IMR-90 (cell line): ENCODE results near the gene BTN1A1. TPM values are rescaled to one million over a fixed set of nuclear protein-coding genes. Genes with fewer than 3 reads are reported as not detected.

Experiments
- ATAC-seq: fragments of 200-7000 bp; cut with Tn5 transposase; 2 replicates; pipeline ENCODE4 v1.9.1; 2020; ENCODE audit warnings: low read depth, mild to moderate bottlenecking, moderate library complexity
- BruUV-seq: library from RNA; stranded (reverse); fragments of 400-500 nt; replicated peaks from 2 replicates; lab custom pipeline; 2021; lab: Mats Ljungman, UMichigan
- CTCF ChIA-PET: fragments of 300-600 bp; formaldehyde crosslinking; extraction: SDS; loops from one replicate; lab custom pipeline; 2021; ENCODE audit warnings: antibody characterized with exemption; lab: Yijun Ruan, JAX
- POLR2A ChIA-PET: fragments of 300-600 bp; sonication (Branson Sonifier 250); formaldehyde crosslinking; loops from one replicate; lab custom pipeline; 2022; ENCODE audit warnings: antibody characterized with exemption; ENCODE audit not compliant: unreplicated experiment; lab: Charles Lee
- DNase-seq: peaks from one replicate; pipeline ENCODE4 v3.0.0; 2013
- H2AFZ ChIP-seq: replicated peaks from 2 replicates; pipeline ENCODE3; 2013; ENCODE audit warnings: low read length, mild to moderate bottlenecking; ENCODE audit not compliant: poor library complexity
- H2AK5ac ChIP-seq: 2 replicates; pipeline ENCODE4 v1.6.1; 2013; ENCODE audit warnings: low read depth, low read length, inconsistent platforms
- H2AK9ac ChIP-seq: replicated peaks from 2 replicates; pipeline ENCODE3; 2013; ENCODE audit warnings: mild to moderate bottlenecking, low read depth, low read length, moderate library complexity; ENCODE audit not compliant: poor library complexity
- H2BK120ac ChIP-seq: 2 replicates; pipeline ENCODE4 v1.6.1; 2013; ENCODE audit warnings: low read depth, low read length, inconsistent platforms
- H2BK15ac ChIP-seq: 3 replicates; pipeline ENCODE4 v1.6.1; 2013; ENCODE audit warnings: low read depth, low read length, inconsistent platforms
- H2BK20ac ChIP-seq: 2 replicates; pipeline ENCODE4 v1.6.1; 2013; ENCODE audit warnings: low read depth, mild to moderate bottlenecking, inconsistent platforms, low read length, moderate library complexity
- H2BK5ac ChIP-seq: 2 replicates; pipeline ENCODE4 v1.6.1; 2013; ENCODE audit warnings: mild to moderate bottlenecking, low read depth, low read length, inconsistent platforms; ENCODE audit not compliant: poor library complexity, severe bottlenecking
- H3K14ac ChIP-seq: replicated peaks from 2 replicates; pipeline ENCODE4 v1.6.1; 2013; ENCODE audit warnings: low read depth, low read length, inconsistent platforms
- H3K18ac ChIP-seq: 2 replicates; pipeline ENCODE4 v1.6.1; 2013; ENCODE audit warnings: low read depth, low read length, control low read depth
- H3K23ac ChIP-seq: 2 replicates; pipeline ENCODE4 v1.6.1; 2013; ENCODE audit warnings: low read depth, low read length, inconsistent platforms
- H3K27ac ChIP-seq: 2 replicates; pipeline ENCODE4 v1.5.1; 2013; ENCODE audit warnings: mild to moderate bottlenecking, control low read depth, low read length; ENCODE audit not compliant: insufficient read depth
- H3K27me3 ChIP-seq: 2 replicates; pipeline ENCODE4 v1.6.1; 2013; ENCODE audit warnings: low read length; ENCODE audit not compliant: control insufficient read depth, insufficient read depth
- H3K36me3 ChIP-seq: 2 replicates; pipeline ENCODE4 v1.6.1; 2013; ENCODE audit warnings: low read length, mixed read lengths; ENCODE audit not compliant: control insufficient read depth, insufficient read depth
- H3K4ac ChIP-seq: 2 replicates; pipeline ENCODE4 v1.6.1; 2013; ENCODE audit warnings: low read depth, low read length, inconsistent platforms
- H3K4me1 ChIP-seq: 2 replicates; pipeline ENCODE4 v1.6.1; 2013; ENCODE audit warnings: low read length, mixed read lengths; ENCODE audit not compliant: control insufficient read depth, insufficient read depth
- H3K4me2 ChIP-seq: 2 replicates; pipeline ENCODE4 v1.6.1; 2013; ENCODE audit warnings: low read depth, mild to moderate bottlenecking, control low read depth, low read length, moderate library complexity
- H3K4me3 ChIP-seq: 2 replicates; pipeline ENCODE4 v1.5.1; 2013; ENCODE audit warnings: low read depth, mild to moderate bottlenecking, control low read depth, low read length, moderate library complexity; ENCODE audit not compliant: insufficient read depth
- H3K56ac ChIP-seq: 2 replicates; pipeline ENCODE4 v1.6.1; 2013; ENCODE audit warnings: low read length, inconsistent platforms; ENCODE audit not compliant: insufficient read depth; ENCODE audit errors: extremely low read depth
- H3K79me1 ChIP-seq, 2 experiments: 2 replicates each; pipeline ENCODE4 v1.6.1; 2013; ENCODE audit warnings: low read length in 2 of 2, inconsistent platforms in 1 of 2, low read depth in 1 of 2
- H3K9ac ChIP-seq: 2 replicates; pipeline ENCODE4 v1.6.1; 2013; ENCODE audit warnings: low read depth, low read length, control low read depth
- H3K9me1 ChIP-seq: 2 replicates; pipeline ENCODE4 v1.6.1; 2013; ENCODE audit warnings: low read length, inconsistent platforms; ENCODE audit not compliant: insufficient read depth
- H3K9me3 ChIP-seq: 2 replicates; pipeline ENCODE4 v1.6.1; 2013; ENCODE audit warnings: low read length; ENCODE audit not compliant: control insufficient read depth, insufficient read depth
- H4K20me1 ChIP-seq: 2 replicates; pipeline ENCODE4 v1.6.1; 2013; ENCODE audit warnings: low read length, inconsistent platforms; ENCODE audit not compliant: insufficient read depth
- H4K5ac ChIP-seq: 2 replicates; pipeline ENCODE4 v1.6.1; 2013; ENCODE audit warnings: mild to moderate bottlenecking, low read depth, low read length, control low read depth
- H4K8ac ChIP-seq, 2 experiments: 2 replicates each; pipeline ENCODE4 v1.6.1; 2013; ENCODE audit warnings: low read depth in 2 of 2, low read length in 2 of 2, control low read depth in 1 of 2, inconsistent platforms in 1 of 2
- H4K91ac ChIP-seq: 2 replicates; pipeline ENCODE4 v1.6.1; 2013; ENCODE audit warnings: low read depth, low read length, inconsistent platforms; ENCODE audit not compliant: insufficient read depth
- CEBPB ChIP-seq: IDR thresholded peaks from 2 replicates; pipeline ENCODE4 v1.6.1; 2012; ENCODE audit warnings: low read depth, low read length, improper control_type of control experiment
- CTCF ChIP-seq: conservative IDR thresholded peaks from 2 replicates; pipeline ENCODE4 v1.5.1; 2012; ENCODE audit warnings: mild to moderate bottlenecking, low read depth, low read length, improper control_type of control experiment
- MAFK ChIP-seq: IDR thresholded peaks from 2 replicates; pipeline ENCODE4 v1.6.1; 2012; ENCODE audit warnings: low read depth, low read length, improper control_type of control experiment
- MXI1 ChIP-seq: IDR thresholded peaks from 2 replicates; pipeline ENCODE4 v1.6.1; 2012; ENCODE audit warnings: low read depth, mild to moderate bottlenecking, low read length, moderate library complexity, borderline replicate concordance
- RAD21 ChIP-seq: IDR thresholded peaks from 2 replicates; pipeline ENCODE4 v1.6.1; 2012; ENCODE audit warnings: low read length, improper control_type of control experiment
- RFX5 ChIP-seq: IDR thresholded peaks from 2 replicates; pipeline ENCODE4 v1.8.0; 2012; ENCODE audit warnings: low read depth, mild to moderate bottlenecking, low read length, moderate library complexity
- USF2 ChIP-seq: fragments of 150-350 bp; IDR thresholded peaks from 2 replicates; pipeline ENCODE4 v1.6.1; 2017; ENCODE audit warnings: mild to moderate bottlenecking, antibody characterized with exemption, low read length, low read depth
- WGBS, 2 experiments: methylation state at CpG; one replicate each; pipeline versions ENCODE4 v1.1.5 to v1.1.7; 2013; ENCODE audit warnings: missing lambda C conversion rate in 2 of 2; ENCODE audit not compliant: insufficient read length in 1 of 2; ENCODE audit errors: extremely low coverage in 2 of 2; 5-methylcytosine and 5-hydroxymethylcytosine counted together
- dilution Hi-C: fragments of 300-500 bp; cut with HindIII; formaldehyde crosslinking; loops from one replicate; pipeline ENCODE4 v1.14.3; 2018; ENCODE audit warnings: low sequenced_read_pairs; ENCODE audit not compliant: unreplicated experiment
- in situ Hi-C: fragments of 300-500 bp; cut with MboI; formaldehyde crosslinking; loops from 3 replicates; pipeline ENCODE4 v1.14.3; 2019; ENCODE audit warnings: low sequenced_read_pairs, inconsistent platforms, mixed read lengths
- intact Hi-C: fragments of 100-400 bp; cut with micrococcal nuclease; formaldehyde crosslinking; loops from 2 replicates; pipeline ENCODE4 v1.10.0; 2022
- polyA plus RNA-seq, 3 experiments: library from polyadenylated mRNA; depleted of rRNA; stranded (reverse); fragments of >200 nt; gene quantifications; 2 replicates each; pipeline ENCODE4 v1.2.3, GENCODE V29; 2012; ENCODE audit warnings: low replicate concordance in 1 of 3
- total RNA-seq: library from RNA; depleted of rRNA; stranded (reverse); fragments of >200 nt; gene quantifications from 2 replicates; pipeline ENCODE4 v1.2.3, GENCODE V29; 2012
- TF ChIP-seq, protein P1 (sequence below): fragments of 150-350 bp; IDR thresholded peaks from 2 replicates; pipeline ENCODE4 v1.6.1; 2016; ENCODE audit warnings: low read depth, mild to moderate bottlenecking, low read length, moderate library complexity, borderline replicate concordance

BTN1A1 gene
- total and polyA plus RNA-seq, 2 of the 4 experiments (the other 2 are of a cell fraction), result not detected

GRCh38 chr6:26502626-26503025 is 2.5 kb downstream of the BTN1A1 start:
- Histone ChIP-seq H4K8ac (no peak overlapping the region), H2AK9ac (no peak overlapping the region), H4K20me1 (no peaks in the 10 kb centered on the region), H2AFZ (no peak overlapping the region), H3K14ac (no peak overlapping the region), H3K56ac (no peak overlapping the region), H3K4me1 (0 out of 2 replicates have a peak, but pooled peaks cover 3% of the 10 kb centered on the region), H3K9me3 (no peaks in the 10 kb centered on the region), H3K79me1 (no peaks in the 10 kb centered on the region), H4K5ac (no peak overlapping the region), H3K27me3 (peaks cover 31% of the 10 kb centered on the region), H2AK5ac (no peak overlapping the region), H2BK15ac (no peak overlapping the region), H3K9ac (no peak overlapping the region), H3K4me2 (no peak overlapping the region), H3K27ac (no peak overlapping the region), H2BK20ac (no peak overlapping the region), H2BK120ac (no peak overlapping the region), H3K4ac (no peak overlapping the region), H2BK5ac (no peak overlapping the region), H3K18ac (no peak overlapping the region), H3K4me3 (no peak overlapping the region), H3K23ac (no peak overlapping the region), H3K36me3 (no peaks in the 10 kb centered on the region), H4K91ac (no peak overlapping the region), H3K9me1 (0 out of 2 replicates have a peak, but pooled peaks cover 3% of the 10 kb centered on the region)
- ATAC-seq (no peak), DNase-seq (no peak)
- dilution Hi-C loops, result no loop called here
- in situ Hi-C loops, result no loop called here
- CTCF ChIA-PET, result interaction anchor here (1.2 kb wide), 1 partner anchor 11 kb away, joined by 3 read pairs; no protein-coding TSS in a partner anchor
- intact Hi-C loops, result no loop called here
- POLR2A ChIA-PET, result no interaction called here
- TF ChIP-seq RFX5 (no peak), RAD21 (no peak), USF2 (no peak), MXI1 (no peak), CEBPB (no peak), MAFK (no peak), CTCF (no peak)
- TF ChIP-seq, protein P1, sequence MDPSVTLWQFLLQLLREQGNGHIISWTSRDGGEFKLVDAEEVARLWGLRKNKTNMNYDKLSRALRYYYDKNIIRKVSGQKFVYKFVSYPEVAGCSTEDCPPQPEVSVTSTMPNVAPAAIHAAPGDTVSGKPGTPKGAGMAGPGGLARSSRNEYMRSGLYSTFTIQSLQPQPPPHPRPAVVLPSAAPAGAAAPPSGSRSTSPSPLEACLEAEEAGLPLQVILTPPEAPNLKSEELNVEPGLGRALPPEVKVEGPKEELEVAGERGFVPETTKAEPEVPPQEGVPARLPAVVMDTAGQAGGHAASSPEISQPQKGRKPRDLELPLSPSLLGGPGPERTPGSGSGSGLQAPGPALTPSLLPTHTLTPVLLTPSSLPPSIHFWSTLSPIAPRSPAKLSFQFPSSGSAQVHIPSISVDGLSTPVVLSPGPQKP, result no peak
- WGBS, 2 experiments, result no CpG with 5 or more reads among the region's 3 CpGs
- no TSS peak for BruUV-seq
